Measurements from ENCODE around the gene FAM184B.

GRCh38 chr4:17595471-17596005 lies 185.9 kb downstream of the FAM184B start:
- TF ChIP-seq, protein P1, sequence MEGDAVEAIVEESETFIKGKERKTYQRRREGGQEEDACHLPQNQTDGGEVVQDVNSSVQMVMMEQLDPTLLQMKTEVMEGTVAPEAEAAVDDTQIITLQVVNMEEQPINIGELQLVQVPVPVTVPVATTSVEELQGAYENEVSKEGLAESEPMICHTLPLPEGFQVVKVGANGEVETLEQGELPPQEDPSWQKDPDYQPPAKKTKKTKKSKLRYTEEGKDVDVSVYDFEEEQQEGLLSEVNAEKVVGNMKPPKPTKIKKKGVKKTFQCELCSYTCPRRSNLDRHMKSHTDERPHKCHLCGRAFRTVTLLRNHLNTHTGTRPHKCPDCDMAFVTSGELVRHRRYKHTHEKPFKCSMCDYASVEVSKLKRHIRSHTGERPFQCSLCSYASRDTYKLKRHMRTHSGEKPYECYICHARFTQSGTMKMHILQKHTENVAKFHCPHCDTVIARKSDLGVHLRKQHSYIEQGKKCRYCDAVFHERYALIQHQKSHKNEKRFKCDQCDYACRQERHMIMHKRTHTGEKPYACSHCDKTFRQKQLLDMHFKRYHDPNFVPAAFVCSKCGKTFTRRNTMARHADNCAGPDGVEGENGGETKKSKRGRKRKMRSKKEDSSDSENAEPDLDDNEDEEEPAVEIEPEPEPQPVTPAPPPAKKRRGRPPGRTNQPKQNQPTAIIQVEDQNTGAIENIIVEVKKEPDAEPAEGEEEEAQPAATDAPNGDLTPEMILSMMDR (IDR thresholded peaks at IDR 0.05): no peak
- TF ChIP-seq NR2C2 (CRISPR knock-in tag; IDR thresholded peaks at IDR 0.05): no peak
- no peak for TF ChIP-seq TP53 (CRISPR knock-in tag; IDR thresholded peaks at IDR 0.05)
- no peak for TF ChIP-seq ZNF138 (CRISPR knock-in tag; conservative IDR thresholded peaks at IDR 0.05)
- no peak for TF ChIP-seq ESRRA (CRISPR knock-in tag; IDR thresholded peaks at IDR 0.05; ENCODE audit: borderline replicate concordance)
- no peak for TF ChIP-seq NFE2L1 (CRISPR knock-in tag; IDR thresholded peaks at IDR 0.05)
- TF ChIP-seq, protein P2, sequence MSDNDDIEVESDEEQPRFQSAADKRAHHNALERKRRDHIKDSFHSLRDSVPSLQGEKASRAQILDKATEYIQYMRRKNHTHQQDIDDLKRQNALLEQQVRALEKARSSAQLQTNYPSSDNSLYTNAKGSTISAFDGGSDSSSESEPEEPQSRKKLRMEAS (CRISPR knock-in tag; IDR thresholded peaks at IDR 0.05): no peak
- no peak for TF ChIP-seq KAT7 (CRISPR knock-in tag; IDR thresholded peaks at IDR 0.05; ENCODE audit: borderline replicate concordance)
- TF ChIP-seq MXD4 (CRISPR knock-in tag; IDR thresholded peaks at IDR 0.05; ENCODE audit: borderline replicate concordance): no peak
- TF ChIP-seq, protein P3, sequence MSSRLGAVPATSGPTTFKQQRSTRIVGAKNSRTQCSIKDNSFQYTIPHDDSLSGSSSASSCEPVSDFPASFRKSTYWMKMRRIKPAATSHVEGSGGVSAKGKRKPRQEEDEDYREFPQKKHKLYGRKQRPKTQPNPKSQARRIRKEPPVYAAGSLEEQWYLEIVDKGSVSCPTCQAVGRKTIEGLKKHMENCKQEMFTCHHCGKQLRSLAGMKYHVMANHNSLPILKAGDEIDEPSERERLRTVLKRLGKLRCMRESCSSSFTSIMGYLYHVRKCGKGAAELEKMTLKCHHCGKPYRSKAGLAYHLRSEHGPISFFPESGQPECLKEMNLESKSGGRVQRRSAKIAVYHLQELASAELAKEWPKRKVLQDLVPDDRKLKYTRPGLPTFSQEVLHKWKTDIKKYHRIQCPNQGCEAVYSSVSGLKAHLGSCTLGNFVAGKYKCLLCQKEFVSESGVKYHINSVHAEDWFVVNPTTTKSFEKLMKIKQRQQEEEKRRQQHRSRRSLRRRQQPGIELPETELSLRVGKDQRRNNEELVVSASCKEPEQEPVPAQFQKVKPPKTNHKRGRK (CRISPR knock-in tag; IDR thresholded peaks at IDR 0.05; ENCODE audit: borderline replicate concordance): no peak

Data from WTC11 (cell line).